OCI-LY7 (cell line): ENCODE results near the gene DEPP1. TPM values are rescaled to one million over a fixed set of nuclear protein-coding genes. Genes with fewer than 3 reads are reported as not detected.

Experiments
- BruUV-seq: library from RNA; stranded (reverse); fragments of 400-500 nt; replicated peaks from 2 replicates; lab custom pipeline; 2021; lab: Mats Ljungman, UMichigan
- CTCF ChIA-PET: fragments of 300-600 bp; sonication (Branson Sonifier 250); formaldehyde crosslinking; loops from one replicate; lab custom pipeline; 2022; ENCODE audit warnings: antibody characterized with exemption; ENCODE audit not compliant: unreplicated experiment; lab: Charles Lee
- POLR2A ChIA-PET: fragments of 300-600 bp; sonication (Branson Sonifier 250); formaldehyde crosslinking; loops from one replicate; lab custom pipeline; 2022; ENCODE audit warnings: antibody characterized with exemption; lab: Charles Lee
- DNase-seq: peaks from one replicate; pipeline ENCODE4 v3.0.0-alpha.2; 2015; ENCODE audit warnings: low spot score
- H2AFZ ChIP-seq: fragments of 200-600 bp; sonication (generic), shearing (Covaris generic); 2 replicates; pipeline ENCODE4 v1.6.1; 2014; ENCODE audit warnings: mild to moderate bottlenecking, antibody characterized with exemption, low read length, moderate library complexity
- H3K27ac ChIP-seq: fragments of 200-600 bp; sonication (generic); 2 replicates; pipeline ENCODE4 v1.5.1; 2014; ENCODE audit warnings: mixed run types, low read depth, mild to moderate bottlenecking, moderate library complexity, low read length, inconsistent platforms; ENCODE audit not compliant: poor library complexity, severe bottlenecking
- H3K36me3 ChIP-seq: fragments of 200-600 bp; sonication (generic); 2 replicates; pipeline ENCODE4 v1.6.1; 2014; ENCODE audit warnings: mild to moderate bottlenecking, antibody characterized with exemption, low read length, moderate library complexity, mixed read lengths; ENCODE audit not compliant: insufficient read depth
- H3K4me1 ChIP-seq: fragments of 200-600 bp; sonication (generic); 2 replicates; pipeline ENCODE4 v1.5.1; 2014; ENCODE audit warnings: mild to moderate bottlenecking, low read length; ENCODE audit not compliant: insufficient read depth, poor library complexity, severe bottlenecking
- H3K4me2 ChIP-seq: fragments of 200-600 bp; sonication (generic); 2 replicates; pipeline ENCODE4 v1.6.1; 2014; ENCODE audit warnings: mild to moderate bottlenecking, low read length
- H3K4me3 ChIP-seq: fragments of 200-600 bp; sonication (generic); 2 replicates; pipeline ENCODE4 v1.5.1; 2014; ENCODE audit warnings: mild to moderate bottlenecking, low read depth, low read length; ENCODE audit not compliant: poor library complexity, severe bottlenecking
- H3K79me2 ChIP-seq: fragments of 200-600 bp; sonication (generic); 2 replicates; pipeline ENCODE4 v1.6.1; 2016; ENCODE audit warnings: low read depth, mild to moderate bottlenecking, low read length, moderate library complexity, mixed read lengths; ENCODE audit not compliant: insufficient read depth
- H3K9me2 ChIP-seq: fragments of 200-600 bp; sonication (generic); 2 replicates; pipeline ENCODE4 v1.6.1; 2016; ENCODE audit warnings: mild to moderate bottlenecking, low read length, mixed read lengths; ENCODE audit not compliant: insufficient read depth
- H3K9me3 ChIP-seq: fragments of 200-600 bp; sonication (generic); 2 replicates; pipeline ENCODE4 v1.6.1; 2014; ENCODE audit warnings: mild to moderate bottlenecking, mixed run types, low read length, mixed read lengths
- H4K20me1 ChIP-seq: fragments of 200-600 bp; sonication (generic); 2 replicates; pipeline ENCODE4 v1.6.1; 2014; ENCODE audit warnings: mild to moderate bottlenecking, antibody characterized with exemption, low read length, moderate library complexity, mixed read lengths; ENCODE audit not compliant: insufficient read depth
- CTCF ChIP-seq: fragments of 200-600 bp; sonication (generic); conservative IDR thresholded peaks from 2 replicates; pipeline ENCODE4 v1.5.1; 2014; ENCODE audit warnings: mild to moderate bottlenecking, antibody characterized with exemption, low read length, moderate library complexity, mixed read lengths
- EZH2phosphoT487 ChIP-seq: fragments of 200-600 bp; sonication (generic); IDR thresholded peaks from 2 replicates; pipeline ENCODE4 v1.6.1; 2018; ENCODE audit warnings: low read depth, borderline replicate concordance, mild to moderate bottlenecking, mixed run types, antibody characterized with exemption, low read length, moderate library complexity, mixed read lengths
- intact Hi-C: fragments of 100-400 bp; cut with micrococcal nuclease; formaldehyde crosslinking; loops from one replicate; pipeline ENCODE4 v1.10.0; 2022; ENCODE audit not compliant: unreplicated experiment
- total RNA-seq, 2 experiments: library from RNA; depleted of rRNA in 1 of 2; stranded (reverse); fragments of >200 nt in 1 of 2; shearing (Covaris generic) in 1 of 2; gene quantifications; 2 replicates each; pipeline ENCODE4 v1.2.3, GENCODE V29; 2014 to 2022

DEPP1 gene
- total RNA-seq, 2 experiments from 2014 or later, result 0.09 TPM; not detected in 1

GRCh38 chr10:44956226-44956625, 22.4 kb downstream of the DEPP1 start:
- Histone ChIP-seq H3K27ac (no peak overlapping the region), H2AFZ (no peak overlapping the region), H4K20me1 (no peaks in the 10 kb centered on the region), H3K4me1 (peaks cover 24% of the 10 kb centered on the region), H3K4me3 (no peak overlapping the region), H3K79me2 (no peaks in the 10 kb centered on the region), H3K36me3 (no peaks in the 10 kb centered on the region), H3K9me3 (no peaks in the 10 kb centered on the region), H3K4me2 (no peak overlapping the region), H3K9me2 (no peaks in the 10 kb centered on the region)
- ChIA-PET POLR2A (no interaction called here), CTCF (no interaction called here)
- BruUV-seq, result no TSS peak
- TF ChIP-seq CTCF (no peak), EZH2phosphoT487 (no peak)
- intact Hi-C loops, result no loop called here
- DNase-seq, result no peak

- TF ChIP-seq CTCF, result no peak
- no peak for TF ChIP-seq EZH2phosphoT487
- intact Hi-C loops, result no loop called here
- CTCF ChIA-PET, result no interaction called here
These were observed 23.1 kb downstream of the DEPP1 start for GRCh38 chr10:44955413-44956070.

GRCh38 chr10:44954962-44955361, 23.6 kb downstream of the DEPP1 start:
- no TSS peak for BruUV-seq
- intact Hi-C loops, result no loop called here
- H3K79me2 ChIP-seq, result no peaks in the 10 kb centered on the region
- peaks cover 11% of the 10 kb centered on the region for H3K4me1 ChIP-seq
- no peak overlapping the region for H2AFZ ChIP-seq
- DNase-seq, result no peak
- H3K4me2 ChIP-seq, result no peak overlapping the region
- no peak overlapping the region for H3K27ac ChIP-seq
- ChIA-PET CTCF (no interaction called here), POLR2A (no interaction called here)
- no peak overlapping the region for H3K4me3 ChIP-seq
- TF ChIP-seq CTCF, result no peak
- no peak for TF ChIP-seq EZH2phosphoT487
- H3K9me2 ChIP-seq, result no peaks in the 10 kb centered on the region
- H4K20me1 ChIP-seq, result no peaks in the 10 kb centered on the region
- H3K9me3 ChIP-seq, result no peaks in the 10 kb centered on the region
- H3K36me3 ChIP-seq, result no peaks in the 10 kb centered on the region

More at GRCh38 chr10:44955413-44956070, 23.1 kb downstream of the DEPP1 start:
- Histone ChIP-seq H3K36me3 (no peaks in the 10 kb centered on the region), H3K4me3 (no peak overlapping the region), H3K4me2 (no peak overlapping the region), H3K27ac (no peak overlapping the region), H4K20me1 (no peaks in the 10 kb centered on the region), H3K9me3 (no peaks in the 10 kb centered on the region), H3K79me2 (no peaks in the 10 kb centered on the region), H3K4me1 (peaks cover 17% of the 10 kb centered on the region), H2AFZ (no peak overlapping the region), H3K9me2 (no peaks in the 10 kb centered on the region)
- POLR2A ChIA-PET, result no interaction called here
- BruUV-seq, result no TSS peak
- no peak for DNase-seq
